WERI-Rb-1 (cell line): Measurements from ENCODE around the gene RGS3.
A peak's percentile ranks its signal among the peaks of the same experiment; 100 is the strongest.

ENCODE experiments used
- DNase-seq: peaks from one replicate; pipeline ENCODE4 v3.0.0-alpha.2; 2020
- H3K27ac ChIP-seq: fragments of 250-450 bp; sonication (Bioruptor Pico); 2 replicates; pipeline ENCODE4 v1.5.1; 2020; ENCODE audit warnings: mild to moderate bottlenecking, moderate library complexity
- H3K27me3 ChIP-seq: fragments of 250-450 bp; sonication (Bioruptor Pico); 2 replicates; pipeline ENCODE4 v1.5.1; 2021; ENCODE audit warnings: mild to moderate bottlenecking, low read depth, moderate library complexity; ENCODE audit not compliant: insufficient read depth, severe bottlenecking
- H3K36me3 ChIP-seq: fragments of 250-450 bp; sonication (Bioruptor Pico); 2 replicates; pipeline ENCODE4 v1.5.1; 2020; ENCODE audit warnings: mild to moderate bottlenecking, moderate library complexity
- H3K4me3 ChIP-seq: 2 replicates; pipeline ENCODE4 v1.5.1; 2011; ENCODE audit warnings: low read depth, mild to moderate bottlenecking, control low read depth, low read length
- H3K9me3 ChIP-seq: fragments of 250-450 bp; sonication (Bioruptor Pico); 2 replicates; pipeline ENCODE4 v1.5.1; 2021; ENCODE audit warnings: mild to moderate bottlenecking, moderate library complexity; ENCODE audit not compliant: severe bottlenecking
- TF ChIP-seq, protein P1 (sequence below): IDR thresholded peaks from 2 replicates; pipeline ENCODE4 v1.5.1; 2011; ENCODE audit warnings: low read depth, mild to moderate bottlenecking, control low read depth, inconsistent platforms, low read length

Gene RGS3

DNA sequence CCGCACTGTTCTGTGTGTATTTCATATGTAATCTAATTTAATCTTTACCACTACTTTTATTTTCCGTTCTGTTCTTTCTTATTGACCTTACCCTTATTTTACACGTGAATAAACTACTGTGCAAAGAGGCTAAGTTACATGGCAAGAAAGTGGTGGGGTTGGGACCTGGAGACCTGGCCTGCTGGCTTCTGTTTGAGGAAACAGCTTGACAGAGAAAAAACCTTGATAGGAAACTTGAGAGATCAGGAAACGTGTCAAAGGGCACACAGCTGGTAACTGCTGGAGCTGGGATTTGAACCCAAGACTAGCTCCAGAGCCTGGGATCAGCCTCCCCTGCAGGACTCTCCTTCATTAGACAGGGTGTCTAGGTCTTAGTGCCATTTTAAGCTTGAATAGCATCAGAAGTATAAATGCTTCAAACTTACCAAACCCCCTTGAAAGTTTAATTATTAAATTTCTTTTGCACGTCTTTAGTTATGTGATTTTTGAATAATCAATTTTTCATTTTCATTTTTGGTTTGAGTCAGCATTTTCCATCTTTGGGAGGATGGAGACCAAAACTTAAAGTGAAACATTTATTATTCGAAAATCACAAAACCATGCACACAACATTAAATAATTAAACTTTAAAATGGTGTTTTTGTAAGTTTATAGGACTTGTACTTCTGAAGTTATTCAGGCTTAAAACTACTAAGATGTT is 129.5 kb downstream of the RGS3 start:
- Histone ChIP-seq H3K27ac (no peak overlapping the region), H3K4me3 (no peak overlapping the region), H3K27me3 (no peaks in the 10 kb centered on the region), H3K9me3 (no peaks in the 10 kb centered on the region), H3K36me3 (peaks cover 16% of the 10 kb centered on the region)
- no peak for DNase-seq
- TF ChIP-seq, protein P1, sequence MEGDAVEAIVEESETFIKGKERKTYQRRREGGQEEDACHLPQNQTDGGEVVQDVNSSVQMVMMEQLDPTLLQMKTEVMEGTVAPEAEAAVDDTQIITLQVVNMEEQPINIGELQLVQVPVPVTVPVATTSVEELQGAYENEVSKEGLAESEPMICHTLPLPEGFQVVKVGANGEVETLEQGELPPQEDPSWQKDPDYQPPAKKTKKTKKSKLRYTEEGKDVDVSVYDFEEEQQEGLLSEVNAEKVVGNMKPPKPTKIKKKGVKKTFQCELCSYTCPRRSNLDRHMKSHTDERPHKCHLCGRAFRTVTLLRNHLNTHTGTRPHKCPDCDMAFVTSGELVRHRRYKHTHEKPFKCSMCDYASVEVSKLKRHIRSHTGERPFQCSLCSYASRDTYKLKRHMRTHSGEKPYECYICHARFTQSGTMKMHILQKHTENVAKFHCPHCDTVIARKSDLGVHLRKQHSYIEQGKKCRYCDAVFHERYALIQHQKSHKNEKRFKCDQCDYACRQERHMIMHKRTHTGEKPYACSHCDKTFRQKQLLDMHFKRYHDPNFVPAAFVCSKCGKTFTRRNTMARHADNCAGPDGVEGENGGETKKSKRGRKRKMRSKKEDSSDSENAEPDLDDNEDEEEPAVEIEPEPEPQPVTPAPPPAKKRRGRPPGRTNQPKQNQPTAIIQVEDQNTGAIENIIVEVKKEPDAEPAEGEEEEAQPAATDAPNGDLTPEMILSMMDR: no peak

DNA sequence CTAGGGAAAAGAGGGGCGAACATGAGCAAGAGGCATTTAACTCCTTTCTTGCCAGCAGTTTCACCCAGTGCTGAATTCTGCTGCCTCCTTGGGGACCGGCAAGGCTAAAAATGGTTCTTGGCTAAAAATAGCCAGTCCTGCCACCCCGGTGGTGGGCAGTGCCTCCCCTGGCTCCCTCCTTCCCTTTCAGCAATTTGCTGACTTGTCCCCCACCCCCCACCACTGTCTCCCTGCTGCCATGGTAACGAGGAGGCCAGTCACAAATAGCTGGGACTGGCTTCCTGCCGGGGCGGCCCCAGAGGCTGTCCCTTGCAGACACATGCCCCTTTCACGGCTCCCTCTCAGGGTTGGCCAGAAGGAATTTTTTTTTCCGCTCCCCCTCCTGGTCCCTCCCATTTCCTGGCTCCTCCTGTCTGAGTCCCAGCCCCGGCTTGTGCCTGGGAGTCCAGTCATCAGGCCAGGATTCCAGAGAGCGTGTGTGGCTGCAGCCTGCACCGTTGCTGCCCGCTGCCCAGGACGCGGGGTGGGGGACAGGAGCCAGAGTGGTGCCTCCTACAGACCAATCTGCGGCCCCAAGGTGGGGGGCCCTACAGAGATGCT is 130.3 kb downstream of the RGS3 start:
- DNase-seq: peak; percentile 91
- TF ChIP-seq, protein P1: no peak
- Histone ChIP-seq H3K36me3 (peaks cover 16% of the 10 kb centered on the region), H3K27me3 (no peaks in the 10 kb centered on the region), H3K9me3 (no peaks in the 10 kb centered on the region), H3K27ac (peak overlapping the region; percentile 26), H3K4me3 (peak overlapping the region; percentile 31)

DNA sequence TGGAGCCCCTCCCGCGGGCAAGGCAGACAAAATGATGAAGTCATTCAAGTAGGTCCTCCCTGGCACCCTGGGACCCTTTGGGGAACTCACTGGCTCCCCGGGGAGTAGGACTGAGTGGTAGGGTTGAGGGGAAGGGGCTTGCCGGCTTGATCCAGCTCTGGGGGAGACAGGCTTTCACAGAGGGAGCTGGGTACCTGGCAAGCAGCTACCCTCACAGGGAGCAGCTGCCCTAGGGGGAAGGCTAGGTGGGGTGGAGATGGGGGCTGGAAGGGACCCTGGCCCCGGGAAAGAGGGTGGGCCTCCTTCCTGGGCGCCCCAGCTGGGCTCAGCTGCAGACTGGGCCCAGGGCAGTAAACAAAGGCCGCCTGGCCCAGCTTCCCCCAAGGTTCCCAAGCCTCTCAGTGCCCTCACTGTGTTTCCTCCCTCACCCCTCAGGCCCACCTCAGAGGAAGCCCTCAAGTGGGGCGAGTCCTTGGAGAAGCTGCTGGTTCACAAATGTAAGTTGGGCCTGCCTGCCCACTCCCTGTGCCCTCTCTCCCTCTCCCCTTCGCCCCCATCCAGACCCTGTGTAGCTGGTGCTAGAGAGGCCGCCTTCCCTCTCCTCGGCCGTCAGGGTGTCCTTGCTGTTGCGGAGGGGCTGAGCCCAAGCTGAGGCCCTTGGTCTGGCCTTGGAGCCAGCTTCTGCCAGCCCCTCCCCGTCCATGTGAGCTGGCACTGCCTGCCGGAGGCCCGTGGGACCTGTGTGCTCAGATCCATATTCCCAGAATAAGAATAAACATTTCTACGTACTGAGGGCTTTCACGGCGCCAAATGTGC is 131.2 kb downstream of the RGS3 start:
- H3K27ac ChIP-seq: peak overlapping the region; percentile 26
- no peak for DNase-seq
- H3K9me3 ChIP-seq: no peaks in the 10 kb centered on the region
- TF ChIP-seq, protein P1: no peak
- peak overlapping the region; percentile 31 for H3K4me3 ChIP-seq
- H3K27me3 ChIP-seq: no peaks in the 10 kb centered on the region
- H3K36me3 ChIP-seq: peaks cover 16% of the 10 kb centered on the region

DNA sequence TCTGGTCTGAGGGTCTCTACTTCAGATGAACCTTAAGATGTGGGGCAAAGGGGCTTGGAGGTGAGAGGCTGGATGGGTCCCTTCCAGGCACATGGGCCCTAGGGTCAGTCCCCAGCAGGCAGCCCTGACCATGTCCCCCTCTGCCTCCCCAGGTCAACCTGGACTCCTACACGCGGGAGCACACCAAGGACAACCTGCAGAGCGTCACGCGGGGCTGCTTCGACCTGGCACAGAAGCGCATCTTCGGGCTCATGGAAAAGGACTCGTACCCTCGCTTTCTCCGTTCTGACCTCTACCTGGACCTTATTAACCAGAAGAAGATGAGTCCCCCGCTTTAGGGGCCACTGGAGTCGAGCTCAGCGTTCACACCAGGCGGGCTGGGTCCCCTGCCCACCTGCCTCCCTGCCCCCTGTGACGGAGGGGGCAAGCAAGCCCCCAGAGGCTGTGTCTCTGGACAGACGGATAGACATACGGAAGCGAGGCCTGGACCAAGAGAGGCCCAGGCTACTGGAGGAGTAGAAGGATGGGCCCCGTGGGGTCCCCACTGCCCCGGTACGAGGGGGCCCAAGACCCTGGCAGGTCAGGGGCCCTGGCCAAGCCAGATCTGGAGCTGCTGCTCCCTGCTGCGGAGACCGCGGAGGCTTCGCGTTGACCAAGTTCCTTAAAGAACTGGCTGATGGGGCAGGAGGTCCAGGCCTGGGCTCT is 133.2 kb downstream of the RGS3 start:
- TF ChIP-seq, protein P1: no peak
- Histone ChIP-seq H3K4me3 (no peak overlapping the region), H3K36me3 (peaks cover 16% of the 10 kb centered on the region), H3K9me3 (no peaks in the 10 kb centered on the region), H3K27me3 (no peaks in the 10 kb centered on the region), H3K27ac (no peak overlapping the region)
- DNase-seq: no peak

DNA sequence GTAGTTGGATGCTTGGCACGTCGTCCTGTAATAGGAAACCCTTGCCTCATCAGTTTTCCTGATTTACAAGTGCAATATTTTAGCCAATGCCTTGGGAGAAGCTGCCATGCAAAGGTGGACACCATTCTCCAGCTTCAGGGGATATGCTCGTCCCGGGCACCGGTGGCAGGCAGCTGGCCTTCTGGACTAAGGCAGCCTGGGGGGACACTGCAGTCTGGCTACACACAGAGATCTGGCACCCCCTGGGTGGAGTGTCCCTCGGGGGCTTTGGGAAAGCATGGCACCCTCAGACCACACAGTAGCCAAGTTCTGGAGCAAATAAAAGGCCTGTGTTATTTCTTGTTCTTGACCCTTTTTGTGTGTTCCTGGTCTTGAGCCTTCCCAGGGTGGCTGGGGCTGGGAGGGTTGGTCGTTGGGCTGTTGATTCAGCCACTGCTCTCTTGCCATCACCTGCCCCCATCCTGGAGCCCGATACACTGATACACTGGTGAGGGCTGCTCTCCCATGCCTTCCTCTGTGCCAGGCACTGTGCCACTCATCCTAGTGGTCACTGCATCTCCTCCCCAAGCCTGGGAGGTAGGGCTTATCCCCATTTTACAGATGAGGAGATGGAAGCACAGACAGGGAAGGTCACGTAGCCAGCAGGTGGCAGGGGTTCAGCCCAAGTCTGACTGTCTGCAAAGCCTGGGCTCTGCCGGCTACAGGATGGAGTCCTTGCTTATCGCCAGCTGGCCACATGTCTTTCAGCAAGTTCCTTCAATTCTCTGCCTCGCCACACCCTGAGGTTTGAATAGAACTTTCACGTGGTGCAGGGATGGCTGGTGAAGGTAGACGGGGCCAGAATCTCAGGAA is 134.1 kb downstream of the RGS3 start:
- TF ChIP-seq, protein P1: no peak
- DNase-seq: no peak
- Histone ChIP-seq H3K36me3 (peaks cover 16% of the 10 kb centered on the region), H3K4me3 (no peak overlapping the region), H3K9me3 (no peaks in the 10 kb centered on the region), H3K27me3 (no peaks in the 10 kb centered on the region), H3K27ac (no peak overlapping the region)
